ENCODE data around the gene SLCO3A1.

The SLCO3A1 gene

GRCh38 chr15:91853511-91853947, at the start of gene SLCO3A1:
Gene SLCO3A1 (plus strand): TSS chr15:91853708.
- peak; percentile 77 to 80 for DNase-seq

GRCh38 chr15:91807122-91807521, 46.4 kb upstream of the SLCO3A1 start:
- no peak for DNase-seq

- no peak for DNase-seq
Observed at GRCh38 chr15:91813924-91814323, 39.6 kb upstream of the SLCO3A1 start.

GRCh38 chr15:91816942-91817341, 36.6 kb upstream of the SLCO3A1 start:
- DNase-seq: no peak

GRCh38 chr15:91821458-91821857, 32.0 kb upstream of the SLCO3A1 start:
- DNase-seq: no peak

GRCh38 chr15:91824256-91824655, 29.3 kb upstream of the SLCO3A1 start:
- no peak for DNase-seq

GRCh38 chr15:91826443-91826842, 27.1 kb upstream of the SLCO3A1 start:
- DNase-seq: no peak

GRCh38 chr15:91833056-91833455, 20.5 kb upstream of the SLCO3A1 start:
- DNase-seq: no peak

- no peak for DNase-seq
Observed at GRCh38 chr15:91839867-91840266, 13.6 kb upstream of the SLCO3A1 start.

GRCh38 chr15:91841861-91842260, 11.6 kb upstream of the SLCO3A1 start:
- no peak for DNase-seq

- no peak for DNase-seq
Observed at GRCh38 chr15:91844341-91844740, 9.2 kb upstream of the SLCO3A1 start.

GRCh38 chr15:91844928-91845327, 8.6 kb upstream of the SLCO3A1 start:
- DNase-seq: no peak

GRCh38 chr15:91845720-91846119, 7.8 kb upstream of the SLCO3A1 start:
- DNase-seq: no peak

GRCh38 chr15:91849180-91849579, 4.3 kb upstream of the SLCO3A1 start:
- no peak for DNase-seq

- DNase-seq: no peak
Observed at GRCh38 chr15:91849749-91850161, 3.8 kb upstream of the SLCO3A1 start.

GRCh38 chr15:91852741-91853510, 582 bp upstream of the SLCO3A1 start:
- DNase-seq: peak; percentile 58 to 63

- peak in 1 of 2 experiments; percentile 31 for DNase-seq
Observed at GRCh38 chr15:91853948-91854638, 585 bp downstream of the SLCO3A1 start.

- DNase-seq: peak in 1 of 2 experiments; percentile 47
Observed at GRCh38 chr15:91854639-91854990, 1.1 kb downstream of the SLCO3A1 start.

- DNase-seq: no peak
Observed at GRCh38 chr15:91855241-91855640, 1.7 kb downstream of the SLCO3A1 start.

- DNase-seq: no peak
Observed at GRCh38 chr15:91855684-91856489, 2.4 kb downstream of the SLCO3A1 start.

GRCh38 chr15:91857224-91857585, 3.7 kb downstream of the SLCO3A1 start:
- no peak for DNase-seq

GRCh38 chr15:91857772-91858171, 4.3 kb downstream of the SLCO3A1 start:
- no peak for DNase-seq

GRCh38 chr15:91860498-91860897, 7.0 kb downstream of the SLCO3A1 start:
- DNase-seq: no peak

- DNase-seq: no peak
Observed at GRCh38 chr15:91861223-91861622, 7.7 kb downstream of the SLCO3A1 start.
